ENCODE results near the gene BBS7.

BBS7 gene

GRCh38 chr4:121824171-121824527, 46.1 kb downstream of the BBS7 start:
- TF ChIP-seq TAF1 (IDR thresholded peaks at IDR 0.05; ENCODE audit: borderline replicate concordance, low read depth, low read length) (no peak), POLR2AphosphoS5 (IDR thresholded peaks at IDR 0.05; ENCODE audit: low read depth, low read length) (no peak), POLR2A (IDR thresholded peaks at IDR 0.05; ENCODE audit: low read depth, low read length) (no peak)
- no peak for DNase-seq (ENCODE audit: insufficient read length)
- FAIRE-seq = no peak

GRCh38 chr4:121823505-121824170, 46.6 kb downstream of the BBS7 start, which contains the start of gene CCNA2:
Gene CCNA2, minus strand, starts transcription at chr4:121823883. Its CDS starts 255 bp downstream, at chr4:121823628.
- DNase-seq (ENCODE audit: insufficient read length) (peak; percentile 75), FAIRE-seq (peak; percentile 96)

GRCh38 chr4:121822796-121823504, 47.3 kb downstream of the BBS7 start:
- FAIRE-seq (peak; percentile 81), DNase-seq (ENCODE audit: insufficient read length) (no peak)
- no peak for TF ChIP-seq POLR2AphosphoS5 (IDR thresholded peaks at IDR 0.05; ENCODE audit: low read depth, low read length)
- no peak; the same call in 1 of the 2 replicates for TF ChIP-seq TAF1 (IDR thresholded peaks at IDR 0.05; ENCODE audit: borderline replicate concordance, low read depth, low read length)
- no peak for TF ChIP-seq POLR2A (IDR thresholded peaks at IDR 0.05; ENCODE audit: low read depth, low read length)

More at GRCh38 chr4:121823505-121824170, 46.6 kb downstream of the BBS7 start, which contains the start of gene CCNA2:
- TF ChIP-seq POLR2A (IDR thresholded peaks at IDR 0.05; ENCODE audit: low read depth, low read length) (peak; percentile 79), POLR2AphosphoS5 (IDR thresholded peaks at IDR 0.05; ENCODE audit: low read depth, low read length) (peak; percentile 84), TAF1 (IDR thresholded peaks at IDR 0.05; ENCODE audit: borderline replicate concordance, low read depth, low read length) (0 out of 2 replicates have a peak, but pooled peaks have one; percentile 21)

- TF ChIP-seq POLR2A (IDR thresholded peaks at IDR 0.05; ENCODE audit: low read depth, low read length) = no peak
- TF ChIP-seq TAF1 (IDR thresholded peaks at IDR 0.05; ENCODE audit: borderline replicate concordance, low read depth, low read length) = no peak
- FAIRE-seq = no peak
- no peak for DNase-seq (ENCODE audit: insufficient read length)
These were observed 48.2 kb downstream of the BBS7 start for GRCh38 chr4:121822047-121822446.

GRCh38 chr4:121819216-121819965, 50.9 kb downstream of the BBS7 start:
- FAIRE-seq (no peak), DNase-seq (ENCODE audit: insufficient read length) (no peak)
- no peak for TF ChIP-seq POLR2A (IDR thresholded peaks at IDR 0.05; ENCODE audit: low read depth, low read length)
- no peak for TF ChIP-seq POLR2AphosphoS5 (IDR thresholded peaks at IDR 0.05; ENCODE audit: low read depth, low read length)
- TF ChIP-seq TAF1 (IDR thresholded peaks at IDR 0.05; ENCODE audit: borderline replicate concordance, low read depth, low read length) = no peak

GRCh38 chr4:121818215-121818614, 52.1 kb downstream of the BBS7 start:
- DNase-seq (ENCODE audit: insufficient read length) (no peak), FAIRE-seq (peak; percentile 30)
- TF ChIP-seq POLR2A (IDR thresholded peaks at IDR 0.05; ENCODE audit: low read depth, low read length) (no peak; the same call in 1 of the 2 replicates), TAF1 (IDR thresholded peaks at IDR 0.05; ENCODE audit: borderline replicate concordance, low read depth, low read length) (no peak), POLR2AphosphoS5 (IDR thresholded peaks at IDR 0.05; ENCODE audit: low read depth, low read length) (no peak)

GRCh38 chr4:121817701-121818100, 52.6 kb downstream of the BBS7 start:
- DNase-seq (ENCODE audit: insufficient read length) (no peak), FAIRE-seq (no peak)
- TF ChIP-seq TAF1 (IDR thresholded peaks at IDR 0.05; ENCODE audit: borderline replicate concordance, low read depth, low read length) = no peak
- TF ChIP-seq POLR2AphosphoS5 (IDR thresholded peaks at IDR 0.05; ENCODE audit: low read depth, low read length) = no peak
- TF ChIP-seq POLR2A (IDR thresholded peaks at IDR 0.05; ENCODE audit: low read depth, low read length) = no peak

- no peak for TF ChIP-seq POLR2AphosphoS5 (IDR thresholded peaks at IDR 0.05; ENCODE audit: low read depth, low read length)
- no peak for TF ChIP-seq POLR2A (IDR thresholded peaks at IDR 0.05; ENCODE audit: low read depth, low read length)
- TF ChIP-seq TAF1 (IDR thresholded peaks at IDR 0.05; ENCODE audit: borderline replicate concordance, low read depth, low read length) = no peak
- FAIRE-seq = no peak
These were observed 53.3 kb downstream of the BBS7 start for GRCh38 chr4:121817006-121817405.

GRCh38 chr4:121814756-121815155, 55.5 kb downstream of the BBS7 start:
- TF ChIP-seq POLR2AphosphoS5 (IDR thresholded peaks at IDR 0.05; ENCODE audit: low read depth, low read length) = no peak
- no peak for TF ChIP-seq TAF1 (IDR thresholded peaks at IDR 0.05; ENCODE audit: borderline replicate concordance, low read depth, low read length)
- no peak for TF ChIP-seq POLR2A (IDR thresholded peaks at IDR 0.05; ENCODE audit: low read depth, low read length)
- DNase-seq (ENCODE audit: insufficient read length) (no peak), FAIRE-seq (no peak)

More at GRCh38 chr4:121817006-121817405, 53.3 kb downstream of the BBS7 start:
- DNase-seq (ENCODE audit: insufficient read length) = no peak

- DNase-seq (ENCODE audit: insufficient read length) = no peak
- FAIRE-seq = peak; percentile 33
- TF ChIP-seq TAF1 (IDR thresholded peaks at IDR 0.05; ENCODE audit: borderline replicate concordance, low read depth, low read length) (no peak), POLR2AphosphoS5 (IDR thresholded peaks at IDR 0.05; ENCODE audit: low read depth, low read length) (no peak), POLR2A (IDR thresholded peaks at IDR 0.05; ENCODE audit: low read depth, low read length) (no peak)
These were observed 59.2 kb downstream of the BBS7 start for GRCh38 chr4:121811122-121811521.

GRCh38 chr4:121806411-121806810, 63.9 kb downstream of the BBS7 start:
- no peak for TF ChIP-seq TAF1 (IDR thresholded peaks at IDR 0.05; ENCODE audit: borderline replicate concordance, low read depth, low read length)
- TF ChIP-seq POLR2AphosphoS5 (IDR thresholded peaks at IDR 0.05; ENCODE audit: low read depth, low read length) = no peak
- no peak for TF ChIP-seq POLR2A (IDR thresholded peaks at IDR 0.05; ENCODE audit: low read depth, low read length)
- FAIRE-seq (no peak), DNase-seq (ENCODE audit: insufficient read length) (no peak)
